ENCODE data around the gene POMT2. TPM values are rescaled to one million over a fixed set of nuclear protein-coding genes. Genes with fewer than 3 reads are reported as not detected.
A peak's percentile ranks its signal among the peaks of the same experiment; 100 is the strongest.
"Not testable (repeated sequence)": the region's sequence is repeated elsewhere in the genome, so short reads cannot be mapped to it uniquely, and the experiment has no call there.

The POMT2 gene, protein sequence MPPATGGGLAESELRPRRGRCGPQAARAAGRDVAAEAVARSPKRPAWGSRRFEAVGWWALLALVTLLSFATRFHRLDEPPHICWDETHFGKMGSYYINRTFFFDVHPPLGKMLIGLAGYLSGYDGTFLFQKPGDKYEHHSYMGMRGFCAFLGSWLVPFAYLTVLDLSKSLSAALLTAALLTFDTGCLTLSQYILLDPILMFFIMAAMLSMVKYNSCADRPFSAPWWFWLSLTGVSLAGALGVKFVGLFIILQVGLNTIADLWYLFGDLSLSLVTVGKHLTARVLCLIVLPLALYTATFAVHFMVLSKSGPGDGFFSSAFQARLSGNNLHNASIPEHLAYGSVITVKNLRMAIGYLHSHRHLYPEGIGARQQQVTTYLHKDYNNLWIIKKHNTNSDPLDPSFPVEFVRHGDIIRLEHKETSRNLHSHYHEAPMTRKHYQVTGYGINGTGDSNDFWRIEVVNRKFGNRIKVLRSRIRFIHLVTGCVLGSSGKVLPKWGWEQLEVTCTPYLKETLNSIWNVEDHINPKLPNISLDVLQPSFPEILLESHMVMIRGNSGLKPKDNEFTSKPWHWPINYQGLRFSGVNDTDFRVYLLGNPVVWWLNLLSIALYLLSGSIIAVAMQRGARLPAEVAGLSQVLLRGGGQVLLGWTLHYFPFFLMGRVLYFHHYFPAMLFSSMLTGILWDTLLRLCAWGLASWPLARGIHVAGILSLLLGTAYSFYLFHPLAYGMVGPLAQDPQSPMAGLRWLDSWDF
- 11.2 TPM for total RNA-seq

DNA sequence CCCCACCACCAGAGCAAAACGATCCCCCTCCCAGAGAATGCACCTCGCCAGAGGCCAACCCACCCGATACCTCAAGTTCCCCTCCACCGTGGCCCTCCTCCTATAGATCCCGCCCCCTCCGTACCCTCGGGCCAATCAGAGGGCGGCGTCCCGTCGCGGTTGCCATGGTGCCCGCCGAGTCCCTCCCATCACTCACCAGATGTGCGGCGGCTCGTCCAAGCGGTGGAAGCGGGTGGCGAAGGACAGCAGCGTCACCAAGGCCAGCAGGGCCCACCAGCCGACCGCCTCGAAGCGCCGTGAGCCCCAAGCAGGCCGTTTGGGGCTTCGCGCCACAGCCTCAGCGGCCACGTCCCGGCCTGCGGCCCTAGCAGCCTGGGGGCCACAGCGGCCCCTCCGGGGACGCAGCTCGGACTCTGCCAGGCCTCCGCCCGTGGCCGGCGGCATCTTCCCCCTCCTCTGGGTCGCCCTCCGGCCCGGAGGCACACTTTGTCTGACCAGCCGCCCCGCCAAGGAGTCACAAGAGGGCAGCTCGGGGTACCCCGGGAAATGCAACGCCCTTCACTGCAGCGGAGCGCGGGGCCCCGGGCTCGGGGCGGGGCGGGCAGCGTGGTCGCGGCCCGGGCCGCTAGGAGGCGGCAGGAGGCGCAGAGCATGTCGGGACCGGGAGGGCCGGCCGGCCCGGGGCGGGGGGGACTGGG is at the start of gene POMT2:
TSS of gene POMT2 (minus strand) at position 646 of the 698 bp plus-strand sequence. CDS start at position 444, 202 bp downstream.
- ATAC-seq = peak; percentile 81

DNA sequence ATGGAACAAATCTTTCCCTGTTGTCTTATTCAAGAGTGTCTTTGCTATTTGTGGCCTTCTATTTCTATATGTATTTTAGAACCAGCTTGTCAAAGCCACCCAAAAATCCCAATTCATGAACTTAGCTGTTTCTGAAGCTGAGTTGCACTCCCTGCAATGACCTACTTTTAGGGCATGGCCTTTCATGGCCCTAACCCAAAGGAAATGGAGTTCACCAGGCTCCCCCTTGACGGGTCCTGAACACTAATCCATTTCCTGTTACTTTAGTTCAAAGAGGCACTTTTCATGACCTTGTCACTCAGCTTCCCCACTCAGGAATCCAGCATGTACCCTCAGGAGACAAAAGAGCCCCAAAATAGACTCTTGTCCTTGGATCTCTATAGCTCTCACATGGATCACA is 48.6 kb upstream of the POMT2 start:
- no peak for ATAC-seq

DNA sequence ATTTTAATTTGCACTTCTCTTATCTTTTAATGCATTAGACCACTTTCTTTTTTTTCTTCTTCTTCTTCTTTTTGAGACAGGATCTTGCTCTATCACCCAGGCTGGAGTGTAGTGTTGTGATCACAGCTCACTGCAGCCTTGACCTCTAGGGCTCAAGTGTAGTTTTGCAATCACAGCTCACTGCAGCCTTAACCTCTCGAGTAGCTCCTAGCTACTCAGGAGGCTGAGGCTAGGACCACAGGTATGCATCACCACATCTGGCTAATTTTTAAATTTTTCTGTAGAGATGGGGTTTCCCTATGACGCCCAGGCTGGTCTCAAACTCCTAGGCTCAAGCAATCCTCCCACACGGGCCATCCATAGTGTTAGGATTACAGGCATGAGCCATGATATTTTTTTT is 43.5 kb upstream of the POMT2 start:
- ATAC-seq = no peak

DNA sequence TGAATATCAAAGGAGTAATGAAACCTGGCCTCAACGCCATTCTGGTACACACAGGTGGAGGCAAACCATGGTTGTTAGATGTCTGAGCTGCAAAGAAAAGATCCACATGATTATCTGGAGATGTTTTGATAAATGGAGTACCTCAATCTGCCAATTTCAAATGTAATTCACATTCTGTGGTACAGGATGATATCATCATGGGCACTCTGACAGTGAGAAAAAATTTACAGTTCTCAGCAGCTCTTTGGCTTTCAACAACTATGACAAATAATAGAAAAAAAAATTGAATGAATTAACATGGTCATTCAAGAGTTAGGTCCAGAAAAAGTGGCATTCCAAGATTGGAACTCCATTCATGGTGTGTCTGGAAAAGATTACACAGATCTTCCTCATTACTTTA is 38.9 kb upstream of the POMT2 start:
- ATAC-seq = no peak

DNA sequence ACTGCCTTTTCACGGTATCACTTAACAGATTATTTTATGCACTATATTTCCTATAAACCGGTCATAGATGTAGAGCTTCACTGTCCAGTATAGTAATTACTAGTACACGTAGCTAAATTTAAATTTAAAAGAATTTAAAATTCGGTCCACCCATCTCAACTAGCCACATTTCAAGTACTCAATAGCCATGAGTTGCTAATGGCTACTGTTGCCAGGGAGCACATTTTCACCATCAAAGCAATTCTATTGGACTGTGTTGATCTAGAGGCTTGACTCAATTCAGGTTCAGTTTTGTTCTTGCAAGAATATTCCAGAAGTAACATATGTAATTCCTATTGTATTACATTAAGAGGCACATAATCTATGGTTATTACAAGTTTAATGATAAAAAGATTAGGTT is 36.2 kb upstream of the POMT2 start:
- ATAC-seq = no peak

DNA sequence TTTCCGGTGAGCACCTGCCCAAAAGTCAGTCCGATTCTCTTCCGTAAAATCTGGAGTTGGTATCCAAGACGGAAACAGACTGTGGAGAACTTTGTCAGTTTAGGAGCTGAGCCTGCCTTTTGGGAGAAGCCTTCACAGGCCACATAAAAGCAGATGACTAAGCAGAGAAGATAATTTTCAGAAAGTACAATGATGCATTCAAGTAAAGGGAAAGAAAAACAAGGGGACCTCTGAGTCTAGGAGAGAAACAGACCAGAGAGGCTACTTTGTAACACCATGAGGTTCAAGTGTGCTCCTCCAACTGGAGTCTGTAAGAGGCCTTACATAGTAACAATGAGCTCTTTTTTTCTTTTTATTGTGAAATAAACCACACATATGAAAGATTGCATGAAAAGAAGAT is 35.1 kb upstream of the POMT2 start:
- no peak for ATAC-seq

DNA sequence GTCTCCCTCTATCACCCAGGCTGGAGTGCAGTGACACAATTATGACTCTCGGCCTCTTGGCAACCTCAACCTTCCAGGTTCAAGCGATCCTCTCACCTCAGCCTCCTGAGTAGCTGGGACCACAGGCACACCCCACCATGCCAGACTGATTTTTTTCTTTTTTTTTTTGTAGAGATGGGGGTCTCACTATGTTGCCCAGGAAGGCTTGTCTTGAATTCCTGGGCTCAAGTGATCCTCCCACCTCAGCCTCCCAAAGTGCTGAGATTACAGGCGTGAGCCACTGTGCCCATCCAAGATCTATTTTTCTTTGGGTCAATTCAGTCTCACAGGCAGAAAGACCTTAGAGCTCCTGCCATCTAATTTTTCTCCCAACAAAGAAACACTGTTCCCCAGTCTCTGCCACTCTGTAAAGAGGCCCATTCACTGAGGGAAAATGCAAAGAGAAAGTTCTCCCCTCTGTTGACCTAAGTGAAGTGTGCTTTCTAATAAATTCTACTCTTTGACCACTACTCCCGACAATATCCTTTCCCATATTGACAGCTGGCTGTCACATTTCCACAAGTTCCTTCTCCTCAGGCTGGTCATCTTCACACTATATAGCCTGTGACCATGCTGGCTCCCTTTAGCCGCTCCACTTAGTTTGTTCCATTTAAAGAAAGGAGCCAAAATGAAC is 32.9 kb upstream of the POMT2 start:
- ATAC-seq = no peak

DNA sequence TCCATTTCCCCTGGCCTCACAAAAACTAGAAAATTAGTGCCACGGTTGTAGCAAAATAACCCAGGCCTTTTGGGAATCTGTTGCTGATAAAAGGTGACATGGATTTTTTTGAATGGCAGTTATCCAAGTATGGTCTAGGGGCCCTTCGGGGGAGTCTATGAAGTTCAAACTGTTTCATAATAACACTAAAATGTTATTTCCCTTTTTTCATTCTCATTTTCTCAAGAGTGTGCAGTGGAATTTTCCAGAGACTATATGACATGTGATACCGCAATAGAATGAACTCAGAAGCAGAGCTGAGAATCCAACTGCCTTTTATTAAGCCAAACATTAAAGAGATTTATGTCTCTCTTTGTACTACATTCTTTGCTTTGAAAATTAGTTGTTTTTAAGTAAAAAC is 27.1 kb upstream of the POMT2 start:
- no peak for ATAC-seq

DNA sequence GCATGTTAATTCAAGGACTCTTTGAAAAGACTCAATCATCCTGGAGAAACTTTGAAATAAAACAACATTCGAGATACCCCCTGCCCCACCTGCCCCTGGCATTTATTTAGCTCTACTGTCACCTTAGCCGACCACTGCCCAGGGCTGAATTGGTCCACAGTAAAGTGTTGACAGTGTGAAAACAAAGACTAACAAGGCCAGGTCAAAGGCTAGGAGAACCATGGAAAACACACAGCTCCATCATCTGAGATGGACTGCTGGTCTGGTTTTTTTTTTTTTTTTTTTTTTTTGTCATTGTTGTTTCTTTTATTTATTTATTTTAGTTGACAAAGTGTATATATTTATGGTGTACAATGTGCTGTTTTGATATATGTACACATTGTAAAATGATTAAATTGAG is 25.8 kb upstream of the POMT2 start:
- no peak for ATAC-seq

DNA sequence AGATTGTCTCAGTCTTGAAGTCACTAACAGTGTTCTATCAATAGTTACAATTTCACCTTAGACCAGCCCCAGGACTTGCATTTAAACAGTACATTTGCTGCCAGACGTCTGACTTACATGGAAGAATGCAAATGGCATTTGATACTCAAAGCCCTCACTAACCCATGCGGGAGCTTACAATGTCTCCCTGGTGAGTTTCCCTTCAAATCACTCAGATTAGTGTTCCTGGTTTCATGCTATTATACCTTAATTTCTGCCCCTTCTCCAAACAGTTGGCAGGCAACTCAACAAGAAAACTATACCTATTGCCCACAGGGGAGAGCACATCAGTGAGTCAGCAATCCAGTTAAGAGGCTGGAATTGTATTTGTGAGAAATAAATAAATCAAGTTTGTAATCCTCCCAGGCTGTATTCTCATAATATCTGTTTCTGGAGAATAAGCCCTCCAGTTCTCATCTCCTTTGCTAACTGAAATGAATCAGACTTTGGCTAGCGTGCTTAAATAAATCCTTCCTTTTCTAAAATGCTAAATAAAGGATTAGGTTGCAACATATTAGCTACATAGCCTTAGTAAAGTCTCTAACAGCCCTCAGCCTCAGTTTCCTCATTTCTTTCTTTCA is 23.8 kb upstream of the POMT2 start:
- peak; percentile 56 for ATAC-seq

DNA sequence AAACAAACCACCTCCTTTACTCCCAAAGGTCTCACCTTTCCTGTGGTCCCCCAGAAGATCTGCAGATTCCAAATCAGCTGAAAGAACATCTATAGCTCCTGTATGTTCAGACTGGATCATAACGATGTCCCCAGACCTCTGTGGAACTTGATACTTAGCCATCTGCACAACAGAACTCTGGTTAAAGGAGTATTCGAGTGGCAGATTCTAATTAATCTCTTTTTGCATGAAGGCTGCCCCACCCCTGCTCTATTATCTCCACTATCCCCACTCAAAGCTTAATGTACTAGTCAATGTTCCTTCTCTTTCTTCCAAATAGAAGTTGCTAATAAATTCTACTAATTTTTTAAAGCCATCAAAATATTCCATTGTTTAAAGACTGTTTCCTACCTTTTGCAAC is 23.0 kb upstream of the POMT2 start:
- ATAC-seq = no peak

DNA sequence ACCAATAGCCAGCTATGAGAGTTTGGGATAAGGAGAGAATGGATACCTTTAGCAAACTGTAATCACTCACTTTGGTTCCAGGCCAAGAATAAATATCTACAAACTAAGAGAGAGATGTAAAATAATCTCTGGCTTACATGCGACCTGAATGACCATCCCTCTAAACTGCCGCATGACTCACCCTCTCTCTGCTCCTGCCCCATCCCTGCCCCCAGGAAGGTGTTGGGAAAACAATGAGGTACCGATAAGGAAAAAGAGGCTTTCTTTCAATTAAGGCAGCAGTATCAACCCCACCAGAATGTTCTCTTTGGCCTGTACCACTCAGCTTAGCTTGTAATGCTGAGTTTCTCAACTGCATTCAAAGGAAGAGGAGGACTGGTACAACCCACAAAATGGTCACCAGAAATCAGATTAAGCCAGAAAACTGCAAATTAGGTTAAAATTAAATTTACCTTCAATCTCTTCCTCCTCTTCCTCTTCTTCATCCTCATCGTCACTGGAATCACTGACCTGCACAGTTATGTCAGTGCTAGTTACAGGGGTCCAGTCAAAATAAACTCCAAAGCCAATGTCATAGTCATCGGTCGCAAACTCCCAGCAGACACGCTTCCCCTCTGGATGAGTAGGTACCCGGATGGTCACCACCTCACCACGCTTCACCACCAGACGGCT is 22.2 kb upstream of the POMT2 start:
- no peak for ATAC-seq

DNA sequence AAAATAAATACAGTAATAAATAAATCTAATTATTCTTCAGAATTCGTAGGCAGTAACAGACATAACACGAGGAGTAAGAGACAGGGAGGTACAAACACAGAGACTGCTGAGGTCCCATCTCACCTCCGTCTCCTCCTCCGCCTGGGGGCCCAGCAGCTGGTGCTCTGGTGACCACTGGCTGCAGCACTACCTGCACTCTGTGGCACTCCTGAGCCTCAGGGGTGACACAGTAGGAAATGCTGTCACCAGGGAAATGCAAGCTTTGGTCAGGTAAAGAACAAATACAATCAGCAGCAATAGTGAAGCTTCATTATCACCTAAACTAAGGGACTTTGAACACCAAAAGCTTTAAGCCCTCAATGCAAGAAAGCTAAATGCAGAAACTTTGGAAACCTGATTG is 19.7 kb upstream of the POMT2 start:
- no peak for ATAC-seq

DNA sequence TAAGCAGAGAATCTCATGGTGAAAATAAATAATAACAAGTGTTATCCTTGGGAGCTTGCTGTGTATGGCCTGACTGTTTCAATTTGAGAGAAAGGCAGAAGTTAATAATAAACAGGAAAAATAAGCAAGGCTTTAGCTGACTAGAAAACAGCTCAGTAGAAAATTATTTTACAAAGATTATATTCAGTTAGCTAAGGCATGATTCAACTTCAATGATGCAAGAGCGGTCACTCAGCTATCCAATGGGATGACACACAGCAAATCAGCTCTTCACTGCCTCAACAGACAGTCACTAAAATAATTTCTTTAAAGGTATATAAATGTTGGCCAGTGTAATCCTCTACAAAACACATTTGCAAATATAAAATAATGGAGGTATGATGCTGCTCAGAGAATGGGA is 18.7 kb upstream of the POMT2 start:
- ATAC-seq = no peak

DNA sequence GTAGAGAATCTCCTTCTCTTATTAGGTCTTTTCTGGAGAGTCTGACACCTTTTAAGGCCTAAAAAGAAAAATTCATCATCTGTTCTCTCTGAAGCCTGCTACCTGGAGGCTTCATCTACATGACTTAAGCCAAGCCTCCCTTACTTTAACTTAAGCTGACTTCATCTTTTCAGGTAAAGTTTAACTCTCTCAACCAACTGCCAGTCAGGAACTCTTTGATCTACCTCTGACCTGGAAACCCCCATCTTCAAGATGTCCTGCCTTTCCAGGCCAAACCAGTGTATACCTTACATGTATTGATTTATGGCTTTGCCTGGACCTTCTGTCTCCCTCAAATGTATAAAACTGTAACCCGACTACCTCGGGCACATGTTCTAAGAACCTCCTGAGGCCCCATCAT is 17.6 kb upstream of the POMT2 start:
- ATAC-seq = no peak

DNA sequence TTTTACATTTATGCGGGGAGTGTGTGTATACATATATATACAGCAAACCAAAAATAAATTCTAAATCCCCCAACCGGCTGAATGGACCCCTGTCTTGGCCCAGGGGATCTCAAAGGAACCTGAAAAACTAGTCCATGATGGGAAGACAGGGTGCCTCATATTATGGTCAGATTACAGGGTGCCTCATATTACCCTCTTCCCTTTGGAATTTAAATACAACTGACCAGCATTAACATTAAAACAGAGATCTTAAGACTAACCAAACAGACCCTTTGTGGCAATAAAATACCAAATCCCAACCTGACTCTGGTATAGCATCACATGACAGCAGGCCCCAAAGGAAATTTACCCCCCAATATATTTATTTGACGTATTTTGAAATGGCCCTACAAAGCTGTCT is 17.2 kb upstream of the POMT2 start:
- no peak for ATAC-seq

DNA sequence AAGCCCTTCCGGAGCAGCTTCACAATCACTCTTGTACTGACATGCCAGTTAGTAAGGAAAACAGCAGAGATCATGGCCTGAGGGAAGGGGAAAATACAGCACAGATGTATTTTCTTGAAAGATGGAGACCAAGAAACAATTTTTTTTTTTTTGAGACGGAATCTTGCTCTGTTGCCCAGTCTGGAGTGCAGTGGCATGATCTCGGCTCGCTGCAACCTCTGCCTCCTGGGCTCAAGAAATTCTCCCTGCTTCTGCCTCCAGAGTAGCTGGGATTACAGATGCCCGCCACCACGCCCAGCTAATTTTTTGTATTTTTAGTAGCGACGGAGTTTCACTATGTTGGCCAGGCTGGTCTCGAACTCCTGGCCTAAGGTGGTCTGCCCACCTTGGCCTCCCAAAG is 16.6 kb upstream of the POMT2 start:
- ATAC-seq = not testable (repeated sequence)

DNA sequence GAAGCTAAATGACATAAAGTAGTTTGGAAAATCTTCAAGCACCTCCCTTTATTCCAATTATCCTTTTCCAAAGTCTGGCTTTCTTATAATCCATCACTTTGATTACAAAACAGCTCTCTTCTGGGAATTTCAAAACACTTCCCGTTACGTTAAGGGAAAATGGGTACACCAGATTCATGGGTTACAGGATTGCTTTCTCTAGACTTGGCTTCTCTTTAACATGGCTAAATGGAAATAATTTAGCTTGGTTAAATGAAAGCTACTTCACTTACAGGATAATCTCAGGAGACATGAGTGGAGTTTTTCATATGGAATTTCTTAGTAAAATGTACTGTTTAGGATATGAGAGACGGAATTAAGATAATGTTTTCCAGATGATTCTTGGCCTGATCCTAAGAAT is 14.9 kb upstream of the POMT2 start:
- no peak for ATAC-seq

DNA sequence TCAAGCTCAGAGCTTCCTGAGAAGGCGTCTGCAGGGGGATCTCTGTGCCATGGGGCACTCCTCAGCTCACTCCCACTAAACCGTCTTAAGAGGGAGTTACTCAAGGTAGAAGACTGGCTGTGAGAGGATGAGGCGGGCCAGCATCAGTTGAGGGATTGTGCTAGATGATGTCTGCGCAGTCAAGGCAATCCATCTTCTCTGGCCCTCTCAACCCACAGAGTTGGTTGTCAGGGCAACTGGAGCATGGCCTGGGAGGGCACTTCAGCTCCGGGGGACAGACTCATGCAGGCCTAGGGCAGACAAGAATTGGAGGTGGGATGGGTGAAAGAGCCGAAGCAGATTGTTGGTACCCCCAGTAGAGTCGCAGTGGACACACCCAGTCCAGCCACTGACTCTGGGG is 9.2 kb upstream of the POMT2 start:
- ATAC-seq = no peak

DNA sequence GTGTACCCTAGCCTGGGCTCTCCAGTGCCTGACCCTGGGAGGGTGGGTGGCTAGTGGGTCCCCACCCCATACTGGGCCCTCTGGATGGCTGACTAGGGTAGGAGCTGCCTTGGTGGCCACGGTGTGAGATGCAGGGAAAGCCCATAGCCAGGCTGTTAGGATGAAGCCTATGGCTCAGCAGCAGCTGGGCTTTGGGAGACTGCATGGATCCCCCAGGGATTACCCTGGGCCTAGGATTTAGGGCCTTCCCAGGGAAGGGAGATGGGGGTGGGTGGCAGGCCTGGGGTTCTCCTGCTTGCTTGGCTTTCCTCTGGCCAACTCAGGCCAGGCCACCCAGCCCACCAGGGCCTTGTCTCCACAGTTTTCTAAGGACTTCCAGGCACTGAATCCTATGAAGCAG is 6.4 kb upstream of the POMT2 start:
- ATAC-seq = no peak

DNA sequence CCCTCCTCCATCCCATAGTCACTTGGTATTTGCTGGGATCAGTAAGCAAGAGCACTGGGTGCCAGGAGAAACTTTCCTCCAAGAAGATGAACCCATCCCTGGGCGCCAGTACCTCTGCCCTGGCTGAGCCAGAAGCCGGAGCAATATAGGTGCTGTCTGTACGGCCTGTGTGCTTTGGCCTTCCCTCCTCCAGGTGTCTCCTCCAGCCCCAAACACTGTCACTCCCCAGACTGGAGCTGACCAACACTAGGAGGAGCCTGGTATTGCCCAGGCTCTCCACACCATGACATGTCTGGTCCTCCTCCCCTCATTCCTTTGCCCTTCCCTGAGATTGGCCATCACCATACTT is 5.0 kb upstream of the POMT2 start:
- ATAC-seq = no peak
